OCI-LY3 (cell line): Measurements from ENCODE around the gene CPNE6.

Source experiments
- H2AFZ ChIP-seq: fragments of 200-600, 300-600 bp; shearing (Covaris generic); 2 replicates; pipeline ENCODE4 v1.6.0; 2014; ENCODE audit warnings: antibody characterized with exemption, low read depth, low read length
- H3K27ac ChIP-seq: fragments of 200-600, 300-600 bp; sonication (generic); 2 replicates; pipeline ENCODE4 v1.5.1; 2014; ENCODE audit warnings: mild to moderate bottlenecking, low read length, moderate library complexity, mixed read lengths
- H3K27me3 ChIP-seq: fragments of 200-600, 300-600 bp; sonication (generic); 2 replicates; pipeline ENCODE4 v1.6.1; 2014; ENCODE audit warnings: low read depth, low read length, mixed read lengths
- H3K36me3 ChIP-seq: fragments of 200-600, 300-600 bp; sonication (generic); replicated peaks from 2 replicates; pipeline ENCODE3; 2014; ENCODE audit warnings: low read depth, low read length, mixed read lengths
- H3K4me1 ChIP-seq: fragments of 300-600, 200-600 bp; sonication (generic); 2 replicates; pipeline ENCODE4 v1.6.1; 2014; ENCODE audit warnings: low read length, mixed read lengths
- H3K4me2 ChIP-seq: fragments of 200-600, 300-600 bp; sonication (generic); 2 replicates; pipeline ENCODE4 v1.6.1; 2014; ENCODE audit warnings: low read length, mixed read lengths
- H3K4me3 ChIP-seq: fragments of 300-600, 200-600 bp; sonication (generic); 2 replicates; pipeline ENCODE4 v1.5.1; 2014; ENCODE audit warnings: antibody characterized with exemption, mild to moderate bottlenecking, low read length, moderate library complexity
- H3K79me2 ChIP-seq: fragments of 300-600, 200-600 bp; shearing (Covaris generic); 2 replicates; pipeline ENCODE4 v1.6.1; 2014; ENCODE audit warnings: mild to moderate bottlenecking, low read length, mixed read lengths
- H3K9ac ChIP-seq: fragments of 300-600, 200-600 bp; shearing (Covaris generic); 2 replicates; pipeline ENCODE4 v1.6.0; 2014; ENCODE audit warnings: mild to moderate bottlenecking, low read length, moderate library complexity
- H3K9me3 ChIP-seq: fragments of 200-600, 300-600 bp; shearing (Covaris generic); 2 replicates; pipeline ENCODE4 v1.6.1; 2014; ENCODE audit warnings: low read length, mixed read lengths; ENCODE audit not compliant: insufficient read depth
- H4K20me1 ChIP-seq: fragments of 200-600, 300-600 bp; sonication (generic); 2 replicates; pipeline ENCODE4 v1.6.1; 2016; ENCODE audit warnings: low read length, mixed read lengths; ENCODE audit not compliant: insufficient read depth
- EZH2phosphoT487 ChIP-seq: fragments of 200-600 bp; shearing (Covaris generic); IDR thresholded peaks from 2 replicates; pipeline ENCODE4 v1.6.1; 2018; ENCODE audit warnings: antibody characterized with exemption, mixed run types, low read depth
- TF ChIP-seq, protein P1 (sequence below): fragments of 200-600, 300-600 bp; sonication (generic); IDR thresholded peaks from 2 replicates; pipeline ENCODE4 v1.5.1; 2014; ENCODE audit warnings: antibody characterized with exemption, low read length, low read depth

The CPNE6 gene

DNA sequence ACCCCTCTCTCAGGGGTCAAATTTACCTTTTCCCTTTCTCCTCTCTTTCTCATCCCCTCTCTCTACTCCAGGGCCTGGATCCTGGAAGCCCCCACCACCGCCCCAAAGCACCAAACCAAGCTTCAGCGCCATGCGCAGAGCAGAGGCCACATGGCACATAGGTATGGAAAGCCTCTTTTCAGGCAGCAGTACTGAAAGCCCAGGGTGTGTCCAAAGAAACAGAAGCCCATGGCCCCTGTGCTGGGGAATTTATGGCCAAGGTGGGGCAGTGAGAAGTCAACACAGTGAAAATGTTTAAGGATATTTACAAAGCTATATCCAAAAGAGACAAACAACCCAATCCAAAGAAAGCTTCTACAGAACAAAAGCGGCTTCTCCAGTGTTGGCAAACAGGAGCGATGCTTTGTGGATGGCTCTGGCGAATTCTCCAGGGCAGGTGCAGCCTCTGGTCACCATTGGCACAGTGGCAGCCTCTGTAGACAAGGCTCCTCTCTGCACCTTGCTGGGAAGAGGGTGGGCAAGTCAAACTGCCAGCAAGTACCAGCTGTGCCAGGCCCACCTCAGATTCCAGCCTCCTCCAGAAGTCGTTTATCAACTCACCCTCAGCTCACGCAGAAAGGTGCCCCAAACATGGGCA, 4.7 kb upstream of the CPNE6 start:
- Histone ChIP-seq H3K4me1 (no peaks in the 10 kb centered on the region), H4K20me1 (no peaks in the 10 kb centered on the region), H3K9ac (no peak overlapping the region), H3K4me2 (no peak overlapping the region), H3K27ac (no peak overlapping the region), H3K9me3 (no peaks in the 10 kb centered on the region), H3K27me3 (no peaks in the 10 kb centered on the region), H3K36me3 (no peaks in the 10 kb centered on the region), H3K4me3 (no peak overlapping the region), H2AFZ (no peak overlapping the region), H3K79me2 (no peaks in the 10 kb centered on the region)
- TF ChIP-seq, protein P1, sequence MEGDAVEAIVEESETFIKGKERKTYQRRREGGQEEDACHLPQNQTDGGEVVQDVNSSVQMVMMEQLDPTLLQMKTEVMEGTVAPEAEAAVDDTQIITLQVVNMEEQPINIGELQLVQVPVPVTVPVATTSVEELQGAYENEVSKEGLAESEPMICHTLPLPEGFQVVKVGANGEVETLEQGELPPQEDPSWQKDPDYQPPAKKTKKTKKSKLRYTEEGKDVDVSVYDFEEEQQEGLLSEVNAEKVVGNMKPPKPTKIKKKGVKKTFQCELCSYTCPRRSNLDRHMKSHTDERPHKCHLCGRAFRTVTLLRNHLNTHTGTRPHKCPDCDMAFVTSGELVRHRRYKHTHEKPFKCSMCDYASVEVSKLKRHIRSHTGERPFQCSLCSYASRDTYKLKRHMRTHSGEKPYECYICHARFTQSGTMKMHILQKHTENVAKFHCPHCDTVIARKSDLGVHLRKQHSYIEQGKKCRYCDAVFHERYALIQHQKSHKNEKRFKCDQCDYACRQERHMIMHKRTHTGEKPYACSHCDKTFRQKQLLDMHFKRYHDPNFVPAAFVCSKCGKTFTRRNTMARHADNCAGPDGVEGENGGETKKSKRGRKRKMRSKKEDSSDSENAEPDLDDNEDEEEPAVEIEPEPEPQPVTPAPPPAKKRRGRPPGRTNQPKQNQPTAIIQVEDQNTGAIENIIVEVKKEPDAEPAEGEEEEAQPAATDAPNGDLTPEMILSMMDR = no peak
- TF ChIP-seq EZH2phosphoT487 = no peak

DNA sequence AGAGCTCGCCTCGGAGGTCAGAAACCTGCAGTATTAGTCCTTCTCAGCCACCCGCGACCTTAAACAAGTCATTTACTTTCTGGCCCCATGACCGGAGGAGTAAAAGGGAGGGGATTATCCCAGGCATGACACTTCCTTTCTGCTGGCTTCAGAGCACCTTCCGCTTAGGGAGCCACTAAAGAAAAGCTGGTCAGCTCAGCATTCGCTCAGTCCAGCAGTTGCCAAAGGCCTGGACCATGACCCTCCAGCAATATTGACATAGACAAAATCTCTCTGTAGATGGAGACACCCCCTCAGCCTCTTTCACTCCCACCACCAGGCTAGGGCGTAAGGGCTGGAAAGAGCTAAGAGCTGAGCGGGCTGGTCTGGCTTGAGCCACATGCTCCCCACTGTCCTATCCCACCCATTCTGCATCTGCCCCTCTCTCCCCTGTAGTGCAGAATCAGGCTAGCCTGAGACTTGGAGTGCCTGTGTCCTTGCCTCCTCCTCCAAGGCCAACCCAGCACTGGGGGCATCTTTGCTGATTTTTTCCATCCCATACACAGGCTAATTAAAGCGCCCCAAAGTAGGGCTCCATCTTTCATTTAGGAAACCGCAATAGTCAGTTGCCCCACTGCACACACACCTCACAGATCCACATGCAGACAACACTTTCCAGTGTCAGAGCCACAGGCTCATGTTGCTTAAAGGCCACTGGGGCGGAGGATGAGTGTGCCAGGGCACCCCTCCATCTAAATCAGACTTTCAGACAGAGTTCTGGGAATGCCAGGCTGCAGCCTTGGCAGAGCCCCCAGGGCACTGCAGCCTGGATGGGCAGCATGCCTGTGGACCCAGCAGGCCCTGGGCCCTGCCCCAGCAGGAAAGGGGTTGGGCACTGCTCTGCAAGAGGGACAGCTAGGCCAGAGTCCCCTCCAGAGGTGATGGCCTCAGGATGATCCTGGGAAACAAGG, 4.0 kb upstream of the CPNE6 start:
- TF ChIP-seq, protein P1 = no peak
- TF ChIP-seq EZH2phosphoT487 = no peak
- Histone ChIP-seq H3K4me3 (no peak overlapping the region), H3K4me2 (no peak overlapping the region)

DNA sequence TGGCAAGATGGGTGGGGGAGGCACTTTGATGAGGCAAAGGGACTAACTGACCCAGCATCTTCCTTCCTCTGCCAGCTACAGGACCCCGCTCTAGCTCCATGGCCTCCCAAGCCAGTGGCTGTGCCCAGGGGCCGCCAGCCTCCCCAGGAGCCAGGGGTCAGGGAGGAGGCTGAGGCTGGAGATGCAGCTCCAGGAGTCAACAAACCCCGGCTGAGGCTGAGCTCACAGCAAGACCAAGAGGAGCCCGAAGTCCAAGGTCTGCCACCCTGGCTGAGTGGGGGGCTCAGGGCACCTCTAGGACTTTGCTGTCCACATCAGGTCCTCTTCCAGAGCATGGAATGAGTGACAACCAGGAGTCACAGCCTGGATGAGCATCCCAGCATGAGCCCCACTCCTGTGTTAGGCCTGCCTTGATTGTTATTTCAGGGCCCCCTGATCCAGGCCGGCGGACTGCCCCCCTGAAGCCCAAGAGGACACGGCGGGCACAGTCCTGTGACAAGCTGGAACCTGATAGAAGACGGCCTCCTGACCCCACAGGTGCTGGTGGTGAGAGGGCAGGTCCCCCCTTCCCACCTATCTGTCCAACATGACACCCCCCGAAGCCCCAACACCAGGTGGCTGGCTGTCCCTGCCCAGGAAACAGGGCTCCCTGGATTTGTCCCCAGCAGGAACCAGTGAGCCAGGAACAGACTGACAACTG, 2.5 kb upstream of the CPNE6 start:
- no peaks in the 10 kb centered on the region for H3K4me1 ChIP-seq
- H3K9ac ChIP-seq = no peak overlapping the region
- TF ChIP-seq EZH2phosphoT487 = no peak
- H3K27me3 ChIP-seq = no peaks in the 10 kb centered on the region
- H3K4me2 ChIP-seq = no peak overlapping the region
- no peaks in the 10 kb centered on the region for H4K20me1 ChIP-seq
- no peak overlapping the region for H3K4me3 ChIP-seq
- no peak overlapping the region for H2AFZ ChIP-seq
- no peaks in the 10 kb centered on the region for H3K79me2 ChIP-seq
- H3K9me3 ChIP-seq = no peaks in the 10 kb centered on the region
- H3K27ac ChIP-seq = no peak overlapping the region
- H3K36me3 ChIP-seq = no peaks in the 10 kb centered on the region

More for the DNA sequence above, 4.0 kb upstream of the CPNE6 start:
- H3K4me1 ChIP-seq = no peaks in the 10 kb centered on the region
- H2AFZ ChIP-seq = no peak overlapping the region
- H3K79me2 ChIP-seq = no peaks in the 10 kb centered on the region
- H3K36me3 ChIP-seq = no peaks in the 10 kb centered on the region
- no peaks in the 10 kb centered on the region for H3K9me3 ChIP-seq
- H4K20me1 ChIP-seq = no peaks in the 10 kb centered on the region
- H3K27ac ChIP-seq = no peak overlapping the region
- no peaks in the 10 kb centered on the region for H3K27me3 ChIP-seq
- no peak overlapping the region for H3K9ac ChIP-seq

DNA sequence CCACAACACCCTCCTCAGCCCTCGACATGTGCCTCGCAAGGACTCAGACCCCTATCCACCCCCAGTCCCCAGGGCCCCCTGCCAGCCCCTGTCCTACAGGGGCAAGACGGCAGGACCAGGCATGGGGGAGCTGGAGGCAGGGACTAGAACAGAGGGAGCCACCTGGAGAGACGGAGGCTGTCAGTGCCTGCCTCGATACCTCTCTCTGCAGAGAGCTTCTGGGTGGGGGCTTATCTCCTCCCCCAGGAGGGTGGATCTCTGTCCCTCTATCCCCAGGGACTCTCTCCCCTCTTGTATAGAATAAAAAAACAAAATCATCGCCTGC, 2.0 kb upstream of the CPNE6 start:
- no peak overlapping the region for H2AFZ ChIP-seq
- H3K4me1 ChIP-seq = no peaks in the 10 kb centered on the region
- H3K79me2 ChIP-seq = no peaks in the 10 kb centered on the region
- H4K20me1 ChIP-seq = no peaks in the 10 kb centered on the region
- H3K4me3 ChIP-seq = no peak overlapping the region
- H3K36me3 ChIP-seq = no peaks in the 10 kb centered on the region
- no peak overlapping the region for H3K9ac ChIP-seq
- H3K27me3 ChIP-seq = no peaks in the 10 kb centered on the region
- H3K9me3 ChIP-seq = no peaks in the 10 kb centered on the region
- H3K27ac ChIP-seq = no peak overlapping the region
- TF ChIP-seq, protein P1 = no peak
- TF ChIP-seq EZH2phosphoT487 = no peak
- no peak overlapping the region for H3K4me2 ChIP-seq
